HepG2 (cell line): Measurements from ENCODE around the gene BSND.
"Not testable (repeated sequence)": the region's sequence is repeated elsewhere in the genome, so short reads cannot be mapped to it uniquely, and the experiment has no call there.

Experiments
- CEBPB ChIP-seq: IDR thresholded peaks from 2 replicates; pipeline ENCODE4 v1.6.1; 2011; ENCODE audit warnings: low read depth, low read length, improper control_type of control experiment, borderline replicate concordance
- EZH2 ChIP-seq: conservative IDR thresholded peaks from 2 replicates; pipeline ENCODE4 v1.6.1; 2012; ENCODE audit warnings: mild to moderate bottlenecking, low read depth, low read length, moderate library complexity
- POLR2A ChIP-seq, 2 experiments: IDR thresholded peaks; 2 replicates each; pipeline ENCODE4 v1.6.1; 2011; ENCODE audit warnings: low read depth in 2 of 2, low read length in 2 of 2, mild to moderate bottlenecking in 1 of 2, moderate library complexity in 1 of 2; ENCODE audit not compliant: insufficient read depth in 1 of 2
- SALL2 ChIP-seq: sonication (generic); formaldehyde crosslinking; IDR thresholded peaks from 2 replicates; pipeline ENCODE4 v1.8.1; 2023; ENCODE audit warnings: mild to moderate bottlenecking, missing genetic modification reagents, inconsistent platforms
- YY1 ChIP-seq: IDR thresholded peaks from 2 replicates; pipeline ENCODE4 v1.6.1; 2011; ENCODE audit warnings: low read length, low read depth, moderate library complexity, mild to moderate bottlenecking; ENCODE audit not compliant: insufficient read depth, insufficient replicate concordance
- ZFAT ChIP-seq: sonication (generic); formaldehyde crosslinking; conservative IDR thresholded peaks from 2 replicates; pipeline ENCODE4 v1.8.1; 2023; ENCODE audit warnings: missing genetic modification reagents, inconsistent platforms
- ZFP36 ChIP-seq: fragments of 150-350 bp; IDR thresholded peaks from 2 replicates; pipeline ENCODE4 v1.6.1; 2018; ENCODE audit warnings: borderline replicate concordance, low read length, low read depth; ENCODE audit not compliant: partially characterized antibody
- ZNF263 ChIP-seq: sonication (generic); formaldehyde crosslinking; IDR thresholded peaks from 2 replicates; pipeline ENCODE4 v1.4.0; 2020; ENCODE audit warnings: missing genetic modification reagents
- ZNF34 ChIP-seq: sonication (generic); formaldehyde crosslinking; IDR thresholded peaks from 2 replicates; pipeline ENCODE4 v1.4.0; 2020; ENCODE audit warnings: mild to moderate bottlenecking, missing genetic modification reagents, borderline replicate concordance
- ZNF766 ChIP-seq: sonication (generic); formaldehyde crosslinking; IDR thresholded peaks from 2 replicates; pipeline ENCODE4 v1.5.0; 2020; ENCODE audit warnings: missing genetic modification reagents, borderline replicate concordance

DNA sequence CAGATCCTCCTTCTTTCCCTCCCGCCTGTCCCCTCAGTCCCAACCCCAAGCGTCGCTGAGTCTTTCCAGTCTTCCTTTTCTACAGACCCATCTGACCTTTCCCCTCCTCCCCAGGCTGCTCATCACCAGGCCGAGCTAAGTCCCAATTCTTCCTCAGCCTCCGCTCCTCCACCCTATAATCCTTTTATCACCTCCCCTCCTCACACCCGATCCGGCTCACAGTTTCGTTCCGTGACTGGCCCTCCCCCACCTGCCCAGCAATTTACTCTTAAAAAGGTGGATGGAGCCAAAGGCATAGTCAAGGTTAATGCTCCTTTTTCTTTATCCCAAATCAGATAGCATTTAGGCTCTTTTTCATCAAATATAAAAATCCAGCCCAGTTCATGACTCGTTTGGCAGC is 25.4 kb downstream of the BSND start:
- not testable (repeated sequence) for TF ChIP-seq ZNF766 (CRISPR knock-in tag); YY1; ZFAT (CRISPR knock-in tag); SALL2 (CRISPR knock-in tag); ZNF34; POLR2A (IDR thresholded peaks at IDR 0.05; ENCODE audit: insufficient read depth in 1 of 2, low read depth in 2 of 2, low read length in 2 of 2); ZNF263; EZH2; ZFP36; CEBPB
